Right atrium auricular region (tissue), 2 donors: Measurements from ENCODE around the gene SLC9A3. TPM values are rescaled to one million over a fixed set of nuclear protein-coding genes. Genes with fewer than 3 reads are reported as not detected.

Source experiments
- DNase-seq: peaks from one replicate; pipeline ENCODE4 v3.0.0-alpha.2; 2019; ENCODE audit warnings: low spot score
- H3K27ac ChIP-seq, 2 donors: fragments of 200-600 bp; sonication (generic); 1 replicate in 1 of 2; 2 replicates in 1 of 2; pipeline ENCODE4 v1.5.1; 2016 to 2019
- H3K27me3 ChIP-seq, 2 donors: fragments of 200-600 bp; sonication (generic); one replicate each; pipeline versions ENCODE4 v1.5.1 to v1.6.0; 2017 to 2019
- H3K36me3 ChIP-seq: fragments of 200-600 bp; sonication (generic); one replicate; pipeline ENCODE4 v1.5.1; 2016
- H3K4me1 ChIP-seq, 2 donors: fragments of 200-600 bp; sonication (generic); one replicate each; pipeline versions ENCODE4 v1.5.1 to v1.6.0; 2017 to 2019
- H3K4me3 ChIP-seq, 2 donors: fragments of 200-600 bp; sonication (generic); 1 replicate in 1 of 2; 2 replicates in 1 of 2; pipeline ENCODE4 v1.5.1; 2017 to 2019; ENCODE audit warnings: mild to moderate bottlenecking in 1 of 2, moderate library complexity in 1 of 2
- H3K9me3 ChIP-seq, 2 donors: fragments of 200-600 bp; sonication (generic); one replicate each; pipeline ENCODE4 v1.5.1; 2019
- total RNA-seq, 2 donors: library from RNA; depleted of rRNA; stranded (reverse); fragments of >200 nt; gene quantifications; one replicate each; pipeline ENCODE4 v1.1.0, GENCODE V29; 2016
- TF ChIP-seq, protein P1 (sequence below), 2 donors: fragments of 200-600 bp; sonication (generic); IDR thresholded peaks; one replicate each; pipeline ENCODE4 v1.5.1; 2019; ENCODE audit warnings: antibody characterized with exemption in 2 of 2

Gene SLC9A3
- total RNA-seq, 2 donors from 2014 or later, result 1.8 to 2.3 TPM

DNA sequence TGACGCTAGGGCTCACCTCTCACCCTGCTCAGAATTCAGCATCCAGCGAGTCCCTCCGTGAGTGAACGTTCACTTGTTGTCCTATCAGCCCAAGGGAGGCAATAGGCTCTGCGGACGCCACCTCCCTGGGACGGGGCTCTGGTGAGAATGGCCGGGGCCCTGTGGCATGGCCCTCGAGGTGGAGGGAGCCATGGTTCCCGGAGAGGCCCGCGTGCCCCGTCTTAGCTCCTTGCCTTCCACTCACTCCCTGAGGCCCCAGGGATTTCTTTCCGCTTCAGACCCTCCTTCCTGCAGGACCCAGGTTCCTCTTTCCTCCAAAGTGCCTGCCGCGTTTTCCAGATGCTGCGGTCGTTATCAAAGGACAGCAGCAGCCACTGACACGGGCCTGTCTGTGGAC is 59.8 kb downstream of the SLC9A3 start:
- no peak overlapping the region for H3K27ac ChIP-seq
- H3K4me3 ChIP-seq, result no peak overlapping the region
- no peak for DNase-seq
- H3K9me3 ChIP-seq, result no peaks in the 10 kb centered on the region
- TF ChIP-seq, protein P1, sequence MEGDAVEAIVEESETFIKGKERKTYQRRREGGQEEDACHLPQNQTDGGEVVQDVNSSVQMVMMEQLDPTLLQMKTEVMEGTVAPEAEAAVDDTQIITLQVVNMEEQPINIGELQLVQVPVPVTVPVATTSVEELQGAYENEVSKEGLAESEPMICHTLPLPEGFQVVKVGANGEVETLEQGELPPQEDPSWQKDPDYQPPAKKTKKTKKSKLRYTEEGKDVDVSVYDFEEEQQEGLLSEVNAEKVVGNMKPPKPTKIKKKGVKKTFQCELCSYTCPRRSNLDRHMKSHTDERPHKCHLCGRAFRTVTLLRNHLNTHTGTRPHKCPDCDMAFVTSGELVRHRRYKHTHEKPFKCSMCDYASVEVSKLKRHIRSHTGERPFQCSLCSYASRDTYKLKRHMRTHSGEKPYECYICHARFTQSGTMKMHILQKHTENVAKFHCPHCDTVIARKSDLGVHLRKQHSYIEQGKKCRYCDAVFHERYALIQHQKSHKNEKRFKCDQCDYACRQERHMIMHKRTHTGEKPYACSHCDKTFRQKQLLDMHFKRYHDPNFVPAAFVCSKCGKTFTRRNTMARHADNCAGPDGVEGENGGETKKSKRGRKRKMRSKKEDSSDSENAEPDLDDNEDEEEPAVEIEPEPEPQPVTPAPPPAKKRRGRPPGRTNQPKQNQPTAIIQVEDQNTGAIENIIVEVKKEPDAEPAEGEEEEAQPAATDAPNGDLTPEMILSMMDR (IDR thresholded peaks at IDR 0.05), result no peak
- peaks cover 59% of the 10 kb centered on the region for H3K36me3 ChIP-seq
- H3K27me3 ChIP-seq, result no peaks in the 10 kb centered on the region
- no peaks in the 10 kb centered on the region for H3K4me1 ChIP-seq

DNA sequence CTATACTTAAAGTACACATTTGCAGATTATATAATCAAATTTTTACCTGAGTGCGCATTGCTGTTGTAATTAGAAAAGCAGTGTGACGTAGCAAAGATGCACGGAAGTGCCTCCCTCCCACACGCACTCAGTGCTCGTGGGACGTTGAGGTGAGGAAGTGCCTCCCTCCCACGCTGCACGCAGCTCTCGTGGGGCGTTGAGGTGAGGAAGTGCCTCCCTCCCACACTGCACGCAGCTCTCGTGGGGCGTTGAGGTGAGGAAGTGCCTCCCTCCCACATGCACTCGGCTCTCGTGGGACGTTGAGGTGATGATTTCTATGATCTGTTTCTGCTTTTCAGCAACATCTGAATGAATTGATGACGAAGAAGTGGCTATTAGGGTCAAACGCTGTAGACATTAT is 60.3 kb downstream of the SLC9A3 start:
- Histone ChIP-seq H3K4me1 (no peaks in the 10 kb centered on the region), H3K4me3 (no peak overlapping the region), H3K27ac (no peak overlapping the region), H3K36me3 (peaks cover 60% of the 10 kb centered on the region), H3K27me3 (no peaks in the 10 kb centered on the region), H3K9me3 (no peaks in the 10 kb centered on the region)
- no peak for DNase-seq
- TF ChIP-seq, protein P1 (IDR thresholded peaks at IDR 0.05), result no peak

DNA sequence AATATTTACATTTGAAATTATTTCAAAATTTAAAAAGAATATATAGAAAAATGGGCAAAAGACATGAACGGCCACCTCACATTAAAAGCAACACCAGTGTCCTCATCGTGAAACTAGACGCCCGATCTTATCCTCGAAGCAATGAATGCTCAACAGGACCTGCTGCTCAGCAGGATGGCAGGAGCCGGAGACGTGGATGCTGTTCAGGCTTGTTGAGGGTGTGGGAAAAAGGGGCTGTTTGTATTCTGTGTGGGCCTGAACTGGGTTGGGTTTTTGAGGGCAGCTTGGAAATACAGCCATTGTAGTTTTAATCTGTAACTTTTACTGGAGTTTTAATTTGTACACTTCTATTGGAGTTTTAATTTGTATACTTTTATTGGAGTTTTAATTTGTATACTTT is 60.9 kb downstream of the SLC9A3 start:
- no peak overlapping the region for H3K4me3 ChIP-seq
- no peak overlapping the region for H3K27ac ChIP-seq
- no peak for DNase-seq
- H3K36me3 ChIP-seq, result peaks cover 66% of the 10 kb centered on the region
- no peaks in the 10 kb centered on the region for H3K9me3 ChIP-seq
- H3K27me3 ChIP-seq, result no peaks in the 10 kb centered on the region
- no peaks in the 10 kb centered on the region for H3K4me1 ChIP-seq
- TF ChIP-seq, protein P1 (IDR thresholded peaks at IDR 0.05), result no peak

DNA sequence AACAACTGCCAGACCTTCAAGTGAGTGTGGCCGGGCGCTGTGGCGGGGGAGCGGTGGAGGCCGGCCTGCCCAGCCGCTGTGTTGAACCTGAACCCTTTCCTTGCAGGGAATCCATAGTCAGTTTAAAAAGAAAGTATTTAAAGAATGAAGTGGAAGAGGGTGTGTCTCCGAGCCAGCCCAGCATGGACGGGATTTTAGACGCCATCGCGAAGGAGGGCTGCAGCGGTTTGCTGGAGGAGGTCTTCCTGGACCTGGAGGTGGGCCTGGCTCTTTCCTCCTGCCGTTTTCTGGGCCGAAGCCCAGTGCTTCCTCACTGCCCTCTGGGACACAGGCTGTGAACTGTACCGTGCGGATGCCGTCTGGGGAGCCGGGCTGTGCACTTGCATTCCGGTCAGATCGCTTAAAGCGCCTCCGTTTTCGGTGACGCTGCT is 62.2 kb downstream of the SLC9A3 start:
- Histone ChIP-seq H3K27me3 (no peaks in the 10 kb centered on the region), H3K4me1 (no peaks in the 10 kb centered on the region), H3K36me3 (peaks cover 78% of the 10 kb centered on the region), H3K9me3 (no peaks in the 10 kb centered on the region), H3K4me3 (no peak overlapping the region), H3K27ac (peak overlapping the region in 1 of 2 donors; percentile 11)
- no peak for DNase-seq
- TF ChIP-seq, protein P1 (IDR thresholded peaks at IDR 0.05), result no peak

DNA sequence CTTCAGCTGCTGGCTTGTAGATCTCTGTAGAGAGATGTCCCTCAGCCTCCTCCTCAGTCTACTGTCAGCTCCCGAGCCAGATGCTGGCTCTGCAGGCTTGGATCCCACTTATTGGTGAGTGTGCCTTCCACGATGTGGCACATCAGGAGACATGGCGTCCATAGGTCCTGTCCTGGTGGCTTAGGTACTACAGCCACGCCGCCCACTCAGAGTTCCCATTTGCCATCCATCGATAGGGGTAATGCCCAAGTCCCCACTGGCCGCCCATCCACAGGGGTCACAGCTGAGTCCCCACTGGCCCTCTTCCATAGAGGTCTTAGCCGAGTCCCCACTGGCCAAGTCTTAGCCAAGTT is 64.0 kb downstream of the SLC9A3 start:
- Histone ChIP-seq H3K27me3 (no peaks in the 10 kb centered on the region), H3K27ac (no peak overlapping the region), H3K4me1 (no peaks in the 10 kb centered on the region), H3K4me3 (no peak overlapping the region), H3K36me3 (peaks cover 71% of the 10 kb centered on the region), H3K9me3 (no peaks in the 10 kb centered on the region)
- TF ChIP-seq, protein P1 (IDR thresholded peaks at IDR 0.05), result no peak
- DNase-seq, result no peak

DNA sequence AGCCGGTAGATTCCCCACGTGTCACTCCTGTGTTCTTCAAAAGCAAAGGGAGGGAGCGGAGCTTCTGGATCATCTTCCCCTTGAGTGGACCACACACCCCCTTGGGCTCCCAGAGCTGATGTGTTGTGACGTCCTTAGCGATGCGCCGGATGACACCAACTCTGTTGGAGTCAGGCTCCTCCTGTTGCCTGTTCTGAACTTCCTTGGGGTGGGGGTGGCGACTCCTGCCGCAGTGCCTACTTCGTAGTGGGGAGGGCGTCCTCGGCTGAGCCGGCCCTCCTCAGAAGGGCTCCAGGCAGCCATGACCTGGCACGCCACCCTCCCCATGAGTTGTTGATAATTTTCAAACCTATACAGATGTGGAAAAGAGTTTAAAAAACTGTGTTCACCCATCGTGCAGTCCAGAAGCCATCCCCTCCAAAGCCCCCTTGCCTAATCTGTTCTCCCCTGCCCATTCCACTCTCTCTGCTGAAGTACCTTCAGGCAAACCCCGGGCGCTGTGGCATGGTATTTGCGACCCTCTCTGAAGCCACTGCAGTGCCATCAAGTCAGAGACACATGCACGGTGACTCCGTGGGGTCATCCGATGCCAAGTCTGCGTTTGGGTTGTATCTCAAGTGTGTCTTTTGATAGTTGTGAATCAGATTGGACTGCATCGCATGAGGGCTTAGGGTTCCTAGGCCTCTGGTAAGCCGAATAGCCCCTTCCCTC is 64.5 kb downstream of the SLC9A3 start:
- Histone ChIP-seq H3K27me3 (no peaks in the 10 kb centered on the region), H3K4me3 (no peak overlapping the region), H3K27ac (no peak overlapping the region), H3K36me3 (peaks cover 66% of the 10 kb centered on the region), H3K4me1 (no peaks in the 10 kb centered on the region), H3K9me3 (no peaks in the 10 kb centered on the region)
- TF ChIP-seq, protein P1 (IDR thresholded peaks at IDR 0.05), result no peak
- no peak for DNase-seq
